Measurements from ENCODE around the gene CHST8.

Gene CHST8

GRCh38 chr19:33725567-33725966 lies 103.8 kb downstream of the CHST8 start:
- H3K4me3 ChIP-seq (ENCODE audit: low read depth, low read length) = no peak overlapping the region
- no peak for TF ChIP-seq CTCF (IDR thresholded peaks at IDR 0.05; ENCODE audit: low read depth, low read length)

- no peak for TF ChIP-seq CTCF (IDR thresholded peaks at IDR 0.05; ENCODE audit: low read depth, low read length)
- H3K4me3 ChIP-seq (ENCODE audit: low read depth, low read length) = no peak overlapping the region
Measured at GRCh38 chr19:33726756-33727155, 105.0 kb downstream of the CHST8 start.

GRCh38 chr19:33727331-33727998 lies 105.7 kb downstream of the CHST8 start:
- H3K4me3 ChIP-seq (ENCODE audit: low read depth, low read length) = no peak overlapping the region
- no peak for TF ChIP-seq CTCF (IDR thresholded peaks at IDR 0.05; ENCODE audit: low read depth, low read length)

- TF ChIP-seq CTCF (IDR thresholded peaks at IDR 0.05; ENCODE audit: low read depth, low read length) = no peak
- no peak overlapping the region for H3K4me3 ChIP-seq (ENCODE audit: low read depth, low read length)
Measured at GRCh38 chr19:33728141-33728540, 106.4 kb downstream of the CHST8 start.

GRCh38 chr19:33730858-33731607 lies 109.3 kb downstream of the CHST8 start:
- TF ChIP-seq CTCF (IDR thresholded peaks at IDR 0.05; ENCODE audit: low read depth, low read length) = no peak
- no peak overlapping the region for H3K4me3 ChIP-seq (ENCODE audit: low read depth, low read length)

GRCh38 chr19:33731881-33732280 lies 110.1 kb downstream of the CHST8 start:
- no peak overlapping the region for H3K4me3 ChIP-seq (ENCODE audit: low read depth, low read length)
- no peak for TF ChIP-seq CTCF (IDR thresholded peaks at IDR 0.05; ENCODE audit: low read depth, low read length)

GRCh38 chr19:33734913-33735312 lies 113.2 kb downstream of the CHST8 start:
- H3K4me3 ChIP-seq (ENCODE audit: low read depth, low read length) = no peak overlapping the region
- no peak for TF ChIP-seq CTCF (IDR thresholded peaks at IDR 0.05; ENCODE audit: low read depth, low read length)
